Suprapubic skin (tissue), 4 donors: ENCODE results near the gene IQSEC1. TPM values are rescaled to one million over a fixed set of nuclear protein-coding genes. Genes with fewer than 3 reads are reported as not detected.
"Not testable (repeated sequence)": the region's sequence is repeated elsewhere in the genome, so short reads cannot be mapped to it uniquely, and the experiment has no call there.

ENCODE experiments used
- DNase-seq, 2 donors: peaks; one replicate each; pipeline ENCODE4 v3.0.0-alpha.2; 2019; ENCODE audit warnings: low spot score in 2 of 2
- H3K27ac ChIP-seq: fragments of 200-600 bp; sonication (generic); one replicate; pipeline ENCODE4 v1.5.1; 2019
- H3K27me3 ChIP-seq: fragments of 200-600 bp; sonication (generic); one replicate; pipeline ENCODE4 v1.5.1; 2019
- H3K36me3 ChIP-seq: fragments of 200-600 bp; sonication (generic); one replicate; pipeline ENCODE4 v1.5.1; 2019
- H3K4me1 ChIP-seq: fragments of 200-600 bp; sonication (generic); one replicate; pipeline ENCODE4 v1.5.1; 2019
- H3K4me3 ChIP-seq: fragments of 200-600 bp; sonication (generic); one replicate; pipeline ENCODE4 v1.5.1; 2019; ENCODE audit warnings: mild to moderate bottlenecking
- H3K9me3 ChIP-seq: fragments of 200-600 bp; sonication (generic); one replicate; pipeline ENCODE4 v1.5.1; 2019
- EP300 ChIP-seq: sonication (generic); formaldehyde crosslinking; IDR thresholded peaks from one replicate; pipeline ENCODE4 v1.6.1; 2017; ENCODE audit warnings: antibody characterized with exemption
- POLR2A ChIP-seq, 2 donors: fragments of 450-650 bp; IDR thresholded peaks; one replicate each; pipeline ENCODE4 v1.6.1; 2017; ENCODE audit warnings: antibody characterized with exemption in 2 of 2, mild to moderate bottlenecking in 2 of 2, moderate library complexity in 2 of 2
- POLR2AphosphoS5 ChIP-seq, 3 donors: sonication (generic); formaldehyde crosslinking; IDR thresholded peaks; one replicate each; pipeline ENCODE4 v1.6.1; 2017; ENCODE audit warnings: antibody characterized with exemption in 3 of 3
- WGBS: methylation state at CpG from one replicate; pipeline ENCODE4 v1.1.5; 2018; 5-methylcytosine and 5-hydroxymethylcytosine counted together
- total RNA-seq, 4 donors: library from RNA; depleted of rRNA; stranded (reverse); fragments of >200 nt; gene quantifications; one replicate each; pipeline ENCODE4 v1.1.0, GENCODE V29; 2016
- TF ChIP-seq, protein P1 (sequence below), 2 donors: fragments of 200-600 bp in 1 of 2; fragments of 450-650 bp in 1 of 2; sonication (generic) in 1 of 2; IDR thresholded peaks; one replicate each; pipeline ENCODE4 v1.5.1; 2016 to 2019; ENCODE audit warnings: antibody characterized with exemption in 2 of 2, mild to moderate bottlenecking in 1 of 2, moderate library complexity in 1 of 2

Gene IQSEC1
- total RNA-seq, 4 donors from 2014 or later = 26.7 to 52.4 (median 35.5) TPM

DNA sequence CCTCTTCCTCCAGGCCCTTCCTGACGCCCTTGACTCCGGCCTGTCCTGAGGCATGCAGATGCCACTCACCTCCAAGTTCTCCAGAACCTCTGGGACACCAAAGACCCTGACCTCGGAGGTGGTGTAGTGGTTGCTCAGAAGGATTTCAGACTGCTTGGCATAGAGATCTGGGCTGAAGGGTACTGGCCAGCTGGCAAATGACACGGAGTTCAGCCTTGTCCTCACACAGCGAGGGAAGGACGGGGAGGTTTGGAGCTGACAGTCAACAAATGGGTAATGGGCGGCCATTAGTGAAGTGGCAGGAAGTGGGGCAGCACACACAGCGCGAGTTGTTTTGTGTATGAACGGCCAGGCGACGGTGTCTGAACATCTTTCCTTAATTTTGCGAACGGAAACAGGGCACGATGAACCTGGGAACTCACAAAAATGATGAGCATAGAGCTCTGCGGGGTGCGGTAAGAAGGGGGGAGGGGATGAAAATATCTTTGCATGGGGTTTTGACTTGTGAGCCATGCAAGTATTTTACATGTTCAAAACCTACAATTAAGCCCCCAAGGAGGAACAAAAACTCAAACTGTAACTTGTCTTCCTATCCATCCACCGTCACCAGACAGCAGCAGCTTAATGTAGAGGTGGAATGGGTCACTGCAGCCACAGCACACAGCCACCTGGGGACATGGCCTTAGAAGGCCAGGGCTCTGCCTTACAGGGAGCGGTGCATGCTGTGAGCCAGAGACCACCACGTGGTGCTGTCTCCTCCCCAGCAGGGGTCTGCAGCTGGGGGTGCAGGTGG is 188.2 kb downstream of the IQSEC1 start:
- no peak overlapping the region for H3K27ac ChIP-seq

DNA sequence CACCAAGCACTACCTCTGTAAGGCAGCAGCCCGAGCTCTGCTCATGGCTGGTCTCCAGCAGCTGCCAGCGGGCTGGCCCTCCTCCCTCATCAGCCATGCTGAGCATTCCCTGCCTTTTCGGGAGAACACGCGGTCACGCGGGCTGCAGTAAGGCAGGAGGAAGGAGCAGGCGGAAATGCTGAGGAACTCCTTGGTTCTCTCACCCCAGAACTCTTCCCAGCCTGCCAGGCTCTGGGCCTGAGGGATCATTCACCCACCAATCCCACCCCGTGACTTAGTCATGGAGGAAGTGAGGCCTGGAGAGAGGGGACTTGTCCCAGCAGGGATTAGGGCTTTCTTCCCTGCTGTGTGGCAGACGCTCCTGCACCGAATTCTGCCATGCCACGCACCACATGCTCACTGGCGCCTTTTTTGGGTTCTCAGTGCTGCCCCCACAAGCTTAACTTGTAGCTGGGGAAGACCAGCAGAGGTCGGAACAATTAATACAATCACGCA is 189.0 kb downstream of the IQSEC1 start:
- Histone ChIP-seq H3K4me1 (peaks cover 7% of the 10 kb centered on the region), H3K4me3 (no peak overlapping the region), H3K36me3 (no peaks in the 10 kb centered on the region), H3K27me3 (peaks cover 7% of the 10 kb centered on the region), H3K27ac (no peak overlapping the region), H3K9me3 (no peaks in the 10 kb centered on the region)
- DNase-seq = no peak
- 59% methylated on average over 11 of the region's 15 CpGs for WGBS
- TF ChIP-seq POLR2AphosphoS5 (IDR thresholded peaks at IDR 0.05) (no peak), POLR2A (IDR thresholded peaks at IDR 0.05) (no peak), EP300 (no peak)
- TF ChIP-seq, protein P1, sequence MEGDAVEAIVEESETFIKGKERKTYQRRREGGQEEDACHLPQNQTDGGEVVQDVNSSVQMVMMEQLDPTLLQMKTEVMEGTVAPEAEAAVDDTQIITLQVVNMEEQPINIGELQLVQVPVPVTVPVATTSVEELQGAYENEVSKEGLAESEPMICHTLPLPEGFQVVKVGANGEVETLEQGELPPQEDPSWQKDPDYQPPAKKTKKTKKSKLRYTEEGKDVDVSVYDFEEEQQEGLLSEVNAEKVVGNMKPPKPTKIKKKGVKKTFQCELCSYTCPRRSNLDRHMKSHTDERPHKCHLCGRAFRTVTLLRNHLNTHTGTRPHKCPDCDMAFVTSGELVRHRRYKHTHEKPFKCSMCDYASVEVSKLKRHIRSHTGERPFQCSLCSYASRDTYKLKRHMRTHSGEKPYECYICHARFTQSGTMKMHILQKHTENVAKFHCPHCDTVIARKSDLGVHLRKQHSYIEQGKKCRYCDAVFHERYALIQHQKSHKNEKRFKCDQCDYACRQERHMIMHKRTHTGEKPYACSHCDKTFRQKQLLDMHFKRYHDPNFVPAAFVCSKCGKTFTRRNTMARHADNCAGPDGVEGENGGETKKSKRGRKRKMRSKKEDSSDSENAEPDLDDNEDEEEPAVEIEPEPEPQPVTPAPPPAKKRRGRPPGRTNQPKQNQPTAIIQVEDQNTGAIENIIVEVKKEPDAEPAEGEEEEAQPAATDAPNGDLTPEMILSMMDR (IDR thresholded peaks at IDR 0.05) = no peak

More for the DNA sequence above, 188.2 kb downstream of the IQSEC1 start:
- Histone ChIP-seq H3K27me3 (peaks cover 7% of the 10 kb centered on the region), H3K36me3 (no peaks in the 10 kb centered on the region), H3K4me1 (peaks cover 7% of the 10 kb centered on the region), H3K4me3 (no peak overlapping the region), H3K9me3 (no peaks in the 10 kb centered on the region)
- DNase-seq = no peak
- TF ChIP-seq, protein P1 (IDR thresholded peaks at IDR 0.05) = no peak
- TF ChIP-seq EP300 (no peak), POLR2A (IDR thresholded peaks at IDR 0.05) (no peak), POLR2AphosphoS5 (IDR thresholded peaks at IDR 0.05) (no peak)
- WGBS = 94% methylated on average over 19 of the region's 20 CpGs

DNA sequence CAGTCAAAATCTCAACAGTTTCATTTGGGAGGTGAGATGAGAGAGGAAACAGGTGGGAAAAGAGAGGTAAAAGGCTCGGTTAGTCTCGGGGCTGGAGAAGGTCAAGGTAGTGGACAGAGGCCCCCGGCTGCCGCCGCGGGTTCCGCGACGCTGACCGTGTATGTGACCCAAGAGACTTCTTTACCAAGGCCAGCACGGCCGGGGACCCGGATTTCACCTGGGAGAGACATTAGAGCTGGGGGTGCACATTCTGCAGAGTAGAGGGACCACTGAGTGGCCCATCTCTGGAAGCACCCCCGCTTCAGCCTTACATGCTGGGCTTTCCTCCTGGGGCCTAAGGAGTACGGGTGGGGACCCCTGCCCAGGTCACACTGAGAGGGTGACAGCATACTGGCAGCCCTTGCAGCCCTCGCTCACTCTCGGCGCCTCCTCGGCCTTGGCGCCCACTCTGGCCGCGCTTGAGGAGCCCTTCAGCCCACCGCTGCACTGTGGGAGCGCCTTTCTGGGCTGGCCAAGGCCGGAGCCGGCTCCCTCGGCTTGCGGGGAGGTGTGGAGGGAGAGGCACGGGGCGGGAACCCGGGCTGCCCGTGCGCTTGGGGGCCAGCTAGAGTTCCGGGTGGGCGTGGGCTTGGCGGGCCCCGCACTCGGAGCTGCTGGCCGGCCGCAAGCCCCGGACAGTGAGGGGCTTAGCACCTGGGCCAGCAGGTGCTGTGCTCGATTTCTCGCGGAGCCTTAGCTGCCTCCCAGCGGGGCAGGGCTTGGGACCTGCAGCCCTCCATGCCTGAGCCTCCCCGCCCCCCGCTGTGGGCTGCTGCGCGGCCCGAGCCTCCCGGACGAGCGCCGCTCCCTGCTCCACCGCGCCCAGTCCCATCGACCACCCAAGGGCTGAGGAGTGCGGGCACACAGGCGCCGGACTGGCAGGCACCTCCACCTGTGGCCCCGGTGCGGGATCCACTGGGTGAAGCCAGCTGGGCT is 190.6 kb downstream of the IQSEC1 start:
- H3K4me3 ChIP-seq = no peak overlapping the region
- H3K27me3 ChIP-seq = peaks cover 7% of the 10 kb centered on the region
- DNase-seq = no peak
- no peaks in the 10 kb centered on the region for H3K9me3 ChIP-seq
- no peak overlapping the region for H3K27ac ChIP-seq
- TF ChIP-seq, protein P1 (IDR thresholded peaks at IDR 0.05) = no peak
- TF ChIP-seq POLR2A (IDR thresholded peaks at IDR 0.05) (no peak), EP300 (no peak), POLR2AphosphoS5 (IDR thresholded peaks at IDR 0.05) (no peak)
- WGBS = 93% methylated on average over 24 of the region's 62 CpGs
- peaks cover 7% of the 10 kb centered on the region for H3K4me1 ChIP-seq
- no peaks in the 10 kb centered on the region for H3K36me3 ChIP-seq

DNA sequence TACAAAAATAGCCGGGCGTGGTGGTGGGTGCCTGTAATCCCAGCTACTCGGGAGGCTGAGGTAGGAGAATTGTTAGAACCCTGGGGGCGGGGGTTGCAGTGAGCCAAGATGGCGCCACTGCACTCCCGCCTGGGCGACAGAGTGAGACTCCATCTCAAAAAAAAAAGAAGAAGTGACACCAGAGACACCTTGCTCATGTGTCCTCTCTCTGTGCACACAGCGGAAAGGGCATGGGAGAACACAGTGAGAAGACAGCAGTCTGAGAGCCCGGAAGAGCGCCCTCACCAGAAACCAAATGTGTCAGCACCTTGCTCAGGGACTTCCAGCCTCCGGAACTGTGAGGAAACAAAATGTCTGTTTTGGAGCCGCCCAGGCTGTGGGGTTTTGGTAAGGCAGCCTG is 191.4 kb downstream of the IQSEC1 start:
- WGBS = 98% methylated on average over 12 of the region's 12 CpGs

DNA sequence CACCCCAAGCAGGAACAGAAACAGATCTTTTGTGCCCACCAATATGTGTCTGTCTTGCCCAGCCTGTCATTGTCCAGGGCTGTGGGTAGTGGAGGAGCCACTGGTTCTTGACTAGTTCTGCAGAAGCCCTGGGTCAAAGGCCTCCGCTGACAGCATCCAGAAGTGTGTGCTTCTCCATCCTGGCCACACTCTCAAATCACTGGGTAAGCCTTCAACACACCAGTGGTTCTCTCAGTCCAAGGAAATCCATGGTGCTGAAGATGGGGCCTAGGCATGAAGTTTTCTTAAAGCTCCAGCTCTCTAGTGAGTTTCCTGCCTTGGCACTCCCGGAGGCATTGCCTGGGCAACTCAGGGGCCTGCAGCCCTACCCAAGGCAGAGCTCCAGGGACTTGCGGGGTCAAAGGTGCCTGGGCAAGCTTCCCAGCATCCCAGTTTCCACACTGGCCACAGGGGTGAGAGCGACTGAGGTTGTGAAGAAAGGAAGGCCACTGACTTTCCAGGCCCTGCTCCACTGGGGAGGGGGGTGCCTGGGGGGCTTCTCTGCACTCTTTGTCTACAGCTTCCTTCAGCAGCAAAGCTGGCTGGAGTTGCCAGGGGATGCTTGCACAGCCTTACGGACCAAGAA is 193.9 kb downstream of the IQSEC1 start:
- no peaks in the 10 kb centered on the region for H3K36me3 ChIP-seq

More for the DNA sequence above, 191.4 kb downstream of the IQSEC1 start:
- H3K4me1 ChIP-seq, H3K9me3 ChIP-seq, H3K27me3 ChIP-seq, H3K27ac ChIP-seq, DNase-seq, H3K36me3 ChIP-seq, H3K4me3 ChIP-seq: not testable (repeated sequence)

DNA sequence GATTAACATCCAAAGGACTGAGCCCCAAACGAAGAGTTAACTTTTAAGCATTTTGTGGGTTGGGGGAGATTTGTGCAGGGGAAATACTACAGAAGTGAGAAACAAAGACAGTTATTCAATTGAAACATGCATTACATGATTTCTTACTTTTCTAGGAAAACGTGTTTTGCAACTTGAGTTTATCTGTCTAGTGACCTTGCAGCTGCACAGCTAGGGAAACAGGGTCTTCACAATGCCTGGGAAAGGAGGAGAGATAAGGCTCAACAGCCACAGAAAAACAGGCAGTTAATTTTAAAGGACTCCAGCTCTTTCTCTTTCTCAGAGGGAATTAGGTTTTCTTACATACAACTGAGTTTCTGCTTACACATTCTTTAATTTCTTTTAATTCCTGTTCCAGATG is 194.5 kb downstream of the IQSEC1 start:
- H3K36me3 ChIP-seq, H3K4me3 ChIP-seq, H3K27ac ChIP-seq, DNase-seq, H3K9me3 ChIP-seq: not testable (repeated sequence)
- WGBS = 59% methylated on average over 2 of the region's 2 CpGs
- Histone ChIP-seq H3K4me1 (peaks cover 11% of the 10 kb centered on the region), H3K27me3 (peaks cover 11% of the 10 kb centered on the region)

More for the DNA sequence above, 193.9 kb downstream of the IQSEC1 start:
- Histone ChIP-seq H3K4me3 (no peak overlapping the region), H3K27me3 (peaks cover 9% of the 10 kb centered on the region), H3K4me1 (peaks cover 16% of the 10 kb centered on the region), H3K9me3 (no peaks in the 10 kb centered on the region), H3K27ac (no peak overlapping the region)
- TF ChIP-seq, protein P1 (IDR thresholded peaks at IDR 0.05) = no peak
- whole genome bisulfite sequencing = 96% methylated on average over 3 of the region's 5 CpGs
- no peak for DNase-seq
